Karpas-422 (cell line): ENCODE measurements around the gene PLD6. TPM values are rescaled to one million over a fixed set of nuclear protein-coding genes. Genes with fewer than 3 reads are reported as not detected.

ENCODE experiments used
- DNase-seq: peaks from one replicate; pipeline ENCODE4 v3.0.0-alpha.2; 2015
- H2AFZ ChIP-seq: fragments of 200-600 bp; sonication (generic); 2 replicates; pipeline ENCODE4 v1.6.1; 2014; ENCODE audit warnings: antibody characterized with exemption, low read length, mixed read lengths
- H3K27ac ChIP-seq: fragments of 200-600 bp; sonication (generic); 2 replicates; pipeline ENCODE4 v1.5.1; 2014; ENCODE audit warnings: mild to moderate bottlenecking, low read length, moderate library complexity
- H3K27me3 ChIP-seq: fragments of 200-600 bp; sonication (generic); 2 replicates; pipeline ENCODE4 v1.6.1; 2014; ENCODE audit warnings: low read length, mixed read lengths
- H3K36me3 ChIP-seq: fragments of 200-600 bp; sonication (generic); 2 replicates; pipeline ENCODE4 v1.6.1; 2014; ENCODE audit warnings: low read length, mixed read lengths; ENCODE audit not compliant: insufficient read depth
- H3K4me1 ChIP-seq: fragments of 200-600 bp; sonication (generic); 2 replicates; pipeline ENCODE4 v1.6.1; 2014; ENCODE audit warnings: mild to moderate bottlenecking, low read length, mixed read lengths
- H3K4me2 ChIP-seq: fragments of 200-600 bp; sonication (generic); 2 replicates; pipeline ENCODE4 v1.6.1; 2014; ENCODE audit warnings: low read length, low read depth, mild to moderate bottlenecking; ENCODE audit not compliant: poor library complexity, severe bottlenecking
- H3K4me3 ChIP-seq: fragments of 200-600 bp; sonication (generic); 2 replicates; pipeline ENCODE4 v1.5.1; 2014; ENCODE audit warnings: mild to moderate bottlenecking, antibody characterized with exemption, low read length, mixed read lengths
- H3K79me2 ChIP-seq: fragments of 200-600 bp; sonication (generic); 2 replicates; pipeline ENCODE4 v1.6.1; 2014; ENCODE audit warnings: mild to moderate bottlenecking, low read length, mixed read lengths
- H3K9ac ChIP-seq: fragments of 200-600 bp; sonication (generic); 2 replicates; pipeline ENCODE4 v1.6.0; 2014; ENCODE audit warnings: low read length
- H3K9me2 ChIP-seq: fragments of 200-600 bp; sonication (generic), shearing (Covaris generic); replicated peaks from 2 replicates; pipeline ENCODE4 v1.6.0; 2014; ENCODE audit warnings: mild to moderate bottlenecking, low read length, moderate library complexity; ENCODE audit not compliant: insufficient read depth
- H3K9me3 ChIP-seq: fragments of 300-700, 200-600 bp; sonication (generic); 2 replicates; pipeline ENCODE4 v1.6.1; 2014; ENCODE audit warnings: low read length, mixed read lengths
- H4K20me1 ChIP-seq: fragments of 200-600 bp; sonication (generic); 2 replicates; pipeline ENCODE4 v1.6.1; 2014; ENCODE audit warnings: mild to moderate bottlenecking, antibody characterized with exemption, low read length, low read depth; ENCODE audit not compliant: insufficient read depth
- total RNA-seq: library from RNA; depleted of rRNA; stranded (reverse); fragments of >200 nt; shearing (Covaris generic); gene quantifications from 2 replicates; pipeline ENCODE4 v1.2.3, GENCODE V29; 2014; ENCODE audit warnings: low replicate concordance

Gene PLD6
- total RNA-seq, 1 experiment from 2014 or later = not detected

DNA sequence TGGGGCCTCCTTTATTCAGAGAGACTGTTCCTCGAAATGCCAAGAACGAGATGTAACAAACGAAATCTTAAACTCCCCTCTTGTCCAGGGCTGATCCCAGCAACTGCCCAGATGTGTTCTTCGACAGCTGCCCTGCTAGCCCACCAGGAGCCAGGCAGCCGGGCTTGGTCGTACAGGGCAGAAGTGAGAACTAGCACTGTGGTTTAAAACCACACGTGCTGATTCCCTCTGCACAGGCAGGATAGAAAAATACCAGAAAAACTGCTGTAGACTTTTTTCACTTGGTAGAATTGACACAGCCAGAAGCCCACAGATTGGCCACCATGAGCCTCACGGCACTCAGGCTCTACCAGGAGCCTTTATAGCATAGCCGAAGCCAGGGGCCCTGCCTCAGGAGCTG lies 33.1 kb downstream of the PLD6 start:
- Histone ChIP-seq H3K79me2 (no peaks in the 10 kb centered on the region), H3K4me1 (no peaks in the 10 kb centered on the region), H3K9ac (no peak overlapping the region), H3K36me3 (no peaks in the 10 kb centered on the region), H3K4me2 (no peak overlapping the region), H3K9me3 (no peaks in the 10 kb centered on the region), H3K4me3 (no peak overlapping the region), H3K27ac (no peak overlapping the region), H4K20me1 (no peaks in the 10 kb centered on the region), H3K27me3 (no peaks in the 10 kb centered on the region), H3K9me2 (no peaks in the 10 kb centered on the region), H2AFZ (no peak overlapping the region)
- DNase-seq = no peak

- Histone ChIP-seq H3K4me1 (no peaks in the 10 kb centered on the region), H3K27ac (no peak overlapping the region)
Measured at GRCh38 chr17:17172001-17172939, 33.9 kb downstream of the PLD6 start.

GRCh38 chr17:17171186-17171585 lies 34.9 kb downstream of the PLD6 start:
- Histone ChIP-seq H4K20me1 (no peaks in the 10 kb centered on the region), H3K27me3 (no peaks in the 10 kb centered on the region), H3K9me2 (no peaks in the 10 kb centered on the region), H3K9ac (no peak overlapping the region), H3K27ac (no peak overlapping the region), H3K4me3 (no peak overlapping the region), H3K9me3 (no peaks in the 10 kb centered on the region), H3K36me3 (no peaks in the 10 kb centered on the region), H3K4me1 (no peaks in the 10 kb centered on the region), H2AFZ (no peak overlapping the region), H3K4me2 (no peak overlapping the region), H3K79me2 (no peaks in the 10 kb centered on the region)
- DNase-seq = no peak

More at GRCh38 chr17:17172001-17172939, 33.9 kb downstream of the PLD6 start:
- H3K4me3 ChIP-seq = no peak overlapping the region
- H4K20me1 ChIP-seq = no peaks in the 10 kb centered on the region
- H3K27me3 ChIP-seq = no peaks in the 10 kb centered on the region
- no peaks in the 10 kb centered on the region for H3K36me3 ChIP-seq
- no peaks in the 10 kb centered on the region for H3K79me2 ChIP-seq
- no peaks in the 10 kb centered on the region for H3K9me2 ChIP-seq
- no peaks in the 10 kb centered on the region for H3K9me3 ChIP-seq
- no peak overlapping the region for H3K4me2 ChIP-seq
- no peak for DNase-seq
- no peak overlapping the region for H3K9ac ChIP-seq
- no peak overlapping the region for H2AFZ ChIP-seq

GRCh38 chr17:17170346-17170985 lies 35.7 kb downstream of the PLD6 start:
- Histone ChIP-seq H4K20me1 (no peaks in the 10 kb centered on the region), H2AFZ (no peak overlapping the region), H3K4me2 (no peak overlapping the region), H3K4me3 (no peak overlapping the region), H3K9me2 (no peaks in the 10 kb centered on the region), H3K9ac (no peak overlapping the region), H3K27me3 (no peaks in the 10 kb centered on the region), H3K4me1 (no peaks in the 10 kb centered on the region), H3K27ac (no peak overlapping the region), H3K36me3 (no peaks in the 10 kb centered on the region), H3K9me3 (no peaks in the 10 kb centered on the region), H3K79me2 (no peaks in the 10 kb centered on the region)
- DNase-seq = no peak

DNA sequence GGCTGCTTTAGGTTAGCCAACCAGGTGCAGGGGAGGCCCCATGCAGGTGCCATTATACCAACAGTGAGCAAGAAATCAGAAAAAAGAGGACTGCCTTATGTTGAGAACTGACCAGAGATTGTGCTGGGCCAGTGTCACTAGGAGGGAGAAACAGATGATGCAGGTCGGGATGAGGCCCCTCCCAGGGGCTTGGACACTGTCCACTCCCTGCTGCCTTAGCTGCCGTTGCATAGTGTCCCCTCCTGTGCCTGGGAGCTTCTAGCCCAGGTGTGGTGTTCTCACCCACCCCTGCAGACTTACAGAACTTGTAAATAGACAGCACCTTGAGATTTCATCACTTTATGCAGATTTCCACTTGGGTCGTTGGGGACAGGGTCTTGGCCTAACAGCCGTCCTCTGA lies 36.7 kb downstream of the PLD6 start:
- no peaks in the 10 kb centered on the region for H3K9me2 ChIP-seq
- H3K9ac ChIP-seq = no peak overlapping the region
- H3K27ac ChIP-seq = no peak overlapping the region
- H3K9me3 ChIP-seq = no peaks in the 10 kb centered on the region
- H3K4me1 ChIP-seq = no peaks in the 10 kb centered on the region
- DNase-seq = no peak
- H3K36me3 ChIP-seq = no peaks in the 10 kb centered on the region
- H3K4me2 ChIP-seq = no peak overlapping the region
- no peaks in the 10 kb centered on the region for H4K20me1 ChIP-seq
- H3K27me3 ChIP-seq = no peaks in the 10 kb centered on the region
- H2AFZ ChIP-seq = no peak overlapping the region
- no peaks in the 10 kb centered on the region for H3K79me2 ChIP-seq
- no peak overlapping the region for H3K4me3 ChIP-seq

DNA sequence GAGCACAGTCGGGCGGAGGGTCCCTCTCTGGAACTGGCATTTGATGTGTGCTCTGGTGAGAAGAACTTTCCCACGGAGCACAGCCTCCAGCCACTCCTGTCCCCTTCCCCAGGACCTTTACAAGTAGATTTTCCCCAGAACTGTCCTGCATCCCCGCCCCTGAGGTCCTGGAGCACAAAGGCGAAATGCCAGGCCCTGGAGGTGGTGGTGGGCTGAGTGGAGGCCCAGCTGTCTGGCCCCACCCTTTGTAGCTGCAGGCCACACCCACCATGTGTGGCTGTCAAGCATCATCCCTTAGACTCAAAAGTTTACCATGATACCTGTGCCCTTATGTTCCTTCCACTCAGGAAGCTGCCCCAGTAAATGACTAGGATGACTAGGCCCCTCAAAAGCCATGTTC lies 37.7 kb downstream of the PLD6 start:
- H3K4me3 ChIP-seq = no peak overlapping the region
- H3K4me1 ChIP-seq = no peaks in the 10 kb centered on the region
- no peak overlapping the region for H2AFZ ChIP-seq
- no peaks in the 10 kb centered on the region for H3K36me3 ChIP-seq
- no peaks in the 10 kb centered on the region for H3K27me3 ChIP-seq
- no peak for DNase-seq
- H3K27ac ChIP-seq = no peak overlapping the region
- H3K4me2 ChIP-seq = no peak overlapping the region
- H3K9ac ChIP-seq = no peak overlapping the region
- no peaks in the 10 kb centered on the region for H3K79me2 ChIP-seq
- H3K9me2 ChIP-seq = no peaks in the 10 kb centered on the region
- H3K9me3 ChIP-seq = no peaks in the 10 kb centered on the region
- H4K20me1 ChIP-seq = no peaks in the 10 kb centered on the region

DNA sequence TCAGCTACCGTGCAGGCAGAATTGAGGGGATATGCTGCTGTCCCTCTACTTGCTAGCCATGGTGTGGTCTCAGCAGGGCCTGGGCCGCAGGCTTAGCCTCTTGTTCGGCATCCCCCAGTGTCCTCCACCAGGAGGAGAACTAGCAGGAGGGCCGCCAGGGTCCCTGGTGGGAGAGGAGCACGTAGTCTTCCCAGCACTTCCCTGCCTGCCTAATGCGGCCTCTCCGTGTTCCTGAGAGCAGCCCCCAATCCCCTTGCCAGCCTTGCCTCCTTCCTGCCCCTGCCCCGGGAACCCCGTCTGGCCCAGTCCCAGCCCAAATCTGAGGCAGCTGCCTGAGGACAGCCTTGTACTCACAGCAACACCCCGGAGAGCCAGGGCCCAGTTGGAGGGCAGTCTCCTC lies 38.1 kb downstream of the PLD6 start:
- Histone ChIP-seq H3K9me3 (no peaks in the 10 kb centered on the region), H4K20me1 (no peaks in the 10 kb centered on the region), H3K79me2 (no peaks in the 10 kb centered on the region), H3K9ac (no peak overlapping the region), H2AFZ (no peak overlapping the region), H3K4me1 (no peaks in the 10 kb centered on the region), H3K4me2 (no peak overlapping the region), H3K4me3 (no peak overlapping the region), H3K27me3 (no peaks in the 10 kb centered on the region), H3K9me2 (no peaks in the 10 kb centered on the region), H3K27ac (no peak overlapping the region), H3K36me3 (no peaks in the 10 kb centered on the region)
- no peak for DNase-seq

DNA sequence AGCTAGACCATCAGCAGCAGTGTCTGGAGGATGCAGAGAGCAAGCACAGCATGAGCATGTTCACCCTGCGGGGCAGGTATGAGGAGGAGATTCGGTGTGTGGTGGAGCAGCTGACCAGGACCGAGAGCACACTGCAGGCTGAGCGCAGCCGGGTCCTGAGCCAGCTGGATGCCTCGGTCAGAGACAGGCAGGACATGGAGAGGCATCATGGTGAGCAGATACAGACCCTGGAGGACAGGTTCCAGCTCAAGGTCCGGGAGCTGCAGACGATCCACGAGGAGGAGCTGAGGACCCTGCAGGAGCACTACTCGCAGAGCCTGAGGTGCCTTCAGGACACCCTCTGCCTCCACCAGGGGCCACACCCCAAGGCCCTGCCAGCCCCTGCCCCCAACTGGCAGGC lies 38.8 kb downstream of the PLD6 start:
- Histone ChIP-seq H2AFZ (no peak overlapping the region), H3K36me3 (no peaks in the 10 kb centered on the region), H3K27me3 (no peaks in the 10 kb centered on the region), H4K20me1 (no peaks in the 10 kb centered on the region), H3K4me2 (no peak overlapping the region), H3K9ac (no peak overlapping the region), H3K79me2 (no peaks in the 10 kb centered on the region), H3K4me3 (no peak overlapping the region), H3K4me1 (no peaks in the 10 kb centered on the region), H3K9me2 (no peaks in the 10 kb centered on the region), H3K9me3 (no peaks in the 10 kb centered on the region), H3K27ac (no peak overlapping the region)
- DNase-seq = no peak
